HG03378 (cell line): ENCODE data around the gene PTPN14.
"Not testable (repeated sequence)": the region's sequence is repeated elsewhere in the genome, so short reads cannot be mapped to it uniquely, and the experiment has no call there.

Source experiments
- ATAC-seq: cut with Tn5 transposase; IDR thresholded peaks from one replicate; pipeline ENCODE4 v1.9.1; 2021; ENCODE audit warnings: mild to moderate bottlenecking, moderate library complexity; ENCODE audit not compliant: unreplicated experiment

The PTPN14 gene

GRCh38 chr1:214481983-214482634 lies 69.3 kb downstream of the PTPN14 start:
- ATAC-seq = not testable (repeated sequence)

DNA sequence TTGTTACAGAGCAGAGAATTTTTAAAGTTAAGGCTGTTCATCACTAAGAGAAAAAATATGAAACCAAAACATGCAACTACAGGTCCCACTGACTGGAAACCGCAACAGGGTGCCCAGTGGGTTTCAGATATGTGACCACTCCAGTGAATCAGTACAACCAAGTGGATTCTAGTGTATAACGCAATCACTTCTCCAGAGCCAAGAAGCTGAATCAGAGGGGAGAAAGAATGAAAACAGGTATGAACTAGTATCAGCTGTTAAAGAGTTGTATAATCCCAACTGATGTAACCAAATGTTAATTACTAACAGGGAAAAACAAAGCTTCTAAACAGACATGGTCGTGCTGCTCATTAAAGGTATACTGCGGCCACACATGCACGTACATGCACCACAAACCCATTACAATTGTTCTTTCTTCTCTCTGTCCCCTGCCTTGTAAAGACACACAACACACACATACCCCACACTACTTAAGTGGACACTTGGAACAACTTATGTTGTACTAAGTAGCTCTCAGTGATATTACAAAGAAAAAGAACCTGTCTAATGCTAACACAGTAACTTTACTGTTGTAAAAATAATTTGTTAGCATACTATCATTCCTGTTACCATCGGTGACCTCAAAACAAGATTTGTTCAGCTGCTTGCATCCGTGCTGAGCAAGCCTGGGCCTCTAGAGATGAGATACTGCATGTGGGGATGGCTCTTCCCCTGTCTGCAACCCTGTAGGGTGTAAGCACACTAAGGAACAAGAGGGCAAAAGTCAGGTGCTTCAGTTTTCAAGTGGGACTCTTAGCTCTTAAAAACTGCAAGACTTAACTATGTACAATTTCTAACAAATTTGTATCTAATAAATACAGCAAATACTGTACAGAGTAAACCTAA lies 74.2 kb downstream of the PTPN14 start:
- ATAC-seq = no peak

GRCh38 chr1:214476229-214476985 lies 75.0 kb downstream of the PTPN14 start:
- ATAC-seq = no peak

DNA sequence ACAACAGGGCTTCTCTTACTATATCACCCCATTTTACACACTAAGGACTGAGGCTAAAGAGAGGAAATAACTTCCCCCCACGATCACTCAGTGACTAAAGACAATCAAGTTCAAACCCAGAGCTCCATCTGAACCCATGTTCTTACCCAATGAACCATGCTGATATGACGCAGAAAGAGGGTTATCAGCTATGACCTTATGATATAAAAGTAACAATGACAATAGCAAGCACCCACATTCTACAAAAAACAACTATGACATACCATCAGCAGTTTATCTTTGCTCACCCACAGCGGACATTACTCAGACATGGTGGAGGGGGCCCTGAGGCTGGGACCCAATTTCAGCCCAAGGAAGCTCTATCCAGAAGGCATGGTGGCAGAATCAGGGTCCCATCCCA lies 75.7 kb downstream of the PTPN14 start:
- ATAC-seq = no peak

DNA sequence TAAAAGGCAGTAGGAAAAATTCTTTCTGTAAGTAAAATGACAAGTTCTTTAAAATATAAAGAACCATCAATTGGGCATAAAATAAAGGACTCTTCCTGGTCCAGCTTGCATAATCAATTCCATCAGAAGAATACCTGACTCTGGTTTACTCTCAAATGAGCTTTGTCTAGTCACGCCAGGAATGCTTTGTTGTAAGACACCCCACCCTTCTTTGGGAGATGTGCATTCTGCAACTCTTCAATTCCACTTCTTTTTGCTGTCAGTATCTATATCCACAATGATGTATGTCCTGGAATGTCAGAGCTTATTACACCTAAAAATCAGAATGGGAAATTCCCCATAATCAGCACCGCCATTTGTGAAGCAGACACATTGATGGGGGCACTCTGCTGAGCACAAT lies 76.1 kb downstream of the PTPN14 start:
- no peak for ATAC-seq

DNA sequence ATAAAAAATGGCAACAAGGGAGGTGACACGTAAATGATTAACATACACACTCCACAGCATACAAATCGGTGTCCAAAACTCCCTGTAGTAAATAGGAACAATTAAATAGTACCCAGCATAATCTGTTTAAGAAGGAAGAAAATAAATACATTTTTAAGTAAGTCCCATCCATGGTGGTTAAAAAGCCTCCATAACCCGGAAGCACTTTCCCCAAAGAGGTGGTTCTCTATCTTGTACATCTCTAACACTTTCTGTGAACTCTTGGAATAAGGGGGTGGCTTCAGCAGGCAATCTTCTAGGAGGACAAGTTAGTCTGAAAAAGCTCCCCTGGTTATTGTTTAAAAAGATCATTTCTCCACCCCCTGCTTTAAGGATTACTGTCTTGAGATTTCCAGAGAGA lies 76.9 kb downstream of the PTPN14 start:
- ATAC-seq = no peak

DNA sequence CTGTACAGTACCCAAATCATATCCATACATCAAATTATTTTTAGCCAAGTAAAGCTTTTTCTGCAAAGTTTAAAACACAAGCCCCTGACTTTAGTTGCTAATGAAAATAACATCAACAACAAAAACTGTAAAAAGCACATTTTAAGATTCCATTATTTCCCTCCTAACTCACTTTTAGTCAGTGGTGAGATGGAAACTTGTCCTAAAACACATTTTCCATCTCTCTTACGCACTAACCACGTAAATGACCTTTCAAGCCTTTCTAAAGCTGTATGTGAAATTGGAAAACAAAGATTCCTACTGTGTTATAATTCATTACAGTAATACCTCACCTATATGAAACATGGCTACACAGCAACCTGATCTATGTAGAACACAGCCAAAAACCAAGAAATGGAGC lies 77.5 kb downstream of the PTPN14 start:
- ATAC-seq = no peak

DNA sequence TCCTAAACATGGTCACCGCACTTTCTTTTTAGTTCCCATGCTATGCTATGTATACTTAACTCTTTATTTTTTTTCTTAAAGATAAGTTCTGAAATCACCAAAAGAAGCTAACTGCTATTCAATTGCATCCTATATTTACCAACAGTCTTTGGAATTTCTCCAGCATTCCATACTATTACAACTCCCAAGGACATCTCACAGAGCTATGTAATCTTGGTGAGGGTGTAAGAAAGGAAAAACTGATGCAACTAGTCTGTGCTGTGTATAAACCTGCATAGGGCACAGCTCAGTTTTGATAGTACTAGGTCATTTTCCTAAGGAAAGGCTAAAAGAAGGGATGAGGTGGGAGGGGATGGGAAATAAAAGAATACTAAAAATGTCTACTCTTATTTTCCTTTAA lies 78.0 kb downstream of the PTPN14 start:
- no peak for ATAC-seq

DNA sequence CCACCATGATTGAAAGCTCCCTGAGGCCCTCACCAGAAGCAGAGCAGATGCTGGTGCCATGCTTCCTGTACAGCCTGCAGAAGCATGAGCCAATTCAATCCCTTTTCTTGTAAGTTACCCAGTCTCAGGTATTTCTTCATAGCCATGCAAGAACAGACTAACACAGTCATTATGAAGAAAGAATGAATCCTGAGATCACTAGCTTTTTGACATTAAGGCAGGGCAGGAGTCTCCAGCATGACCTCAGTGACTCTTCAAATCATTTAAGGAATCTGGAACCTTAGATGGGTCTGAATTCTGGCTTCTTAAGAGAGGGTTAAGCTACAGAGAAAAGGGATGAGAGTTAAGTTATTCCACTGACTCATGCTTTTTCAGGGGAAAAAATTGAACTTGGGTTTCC lies 79.0 kb downstream of the PTPN14 start:
- ATAC-seq = no peak

DNA sequence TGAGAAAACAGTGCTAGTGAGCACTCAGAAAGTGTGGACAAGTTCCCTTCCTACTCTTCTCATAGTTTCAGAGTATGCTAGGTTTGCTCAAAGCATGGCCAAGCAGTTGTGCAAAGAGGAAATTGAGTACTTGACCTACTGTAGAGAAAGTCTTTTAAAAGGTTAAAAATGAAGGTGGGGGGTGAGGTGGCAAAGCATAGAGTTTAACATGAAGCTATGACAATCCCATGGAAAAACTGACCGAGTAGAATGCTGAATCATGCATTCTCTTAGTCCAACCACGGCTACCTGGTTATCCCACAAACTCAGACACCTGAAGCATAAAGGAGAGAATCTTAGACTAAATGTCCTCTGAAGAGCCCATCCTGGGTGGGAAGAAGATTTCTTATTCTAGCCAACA lies 79.9 kb downstream of the PTPN14 start:
- no peak for ATAC-seq

GRCh38 chr1:214470132-214470531 lies 81.3 kb downstream of the PTPN14 start:
- no peak for ATAC-seq

DNA sequence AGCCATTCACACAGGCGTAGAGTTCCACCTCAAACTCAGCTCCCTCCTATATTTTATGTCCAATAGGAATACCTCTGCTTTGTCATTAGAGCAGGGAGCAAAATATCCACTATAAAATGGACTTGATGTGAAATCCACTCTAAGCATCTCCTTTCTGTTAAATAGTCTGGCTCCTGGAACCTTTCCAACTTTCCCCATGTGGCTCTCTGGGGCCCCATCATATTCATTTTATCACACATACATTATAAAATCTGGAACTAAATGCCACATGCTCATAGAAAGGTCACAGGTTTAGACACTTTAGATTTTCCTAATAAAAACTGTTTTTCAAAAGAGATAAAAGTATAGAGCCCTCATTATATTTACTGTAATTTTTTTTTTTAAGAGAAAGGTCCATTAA lies 82.1 kb downstream of the PTPN14 start:
- no peak for ATAC-seq

DNA sequence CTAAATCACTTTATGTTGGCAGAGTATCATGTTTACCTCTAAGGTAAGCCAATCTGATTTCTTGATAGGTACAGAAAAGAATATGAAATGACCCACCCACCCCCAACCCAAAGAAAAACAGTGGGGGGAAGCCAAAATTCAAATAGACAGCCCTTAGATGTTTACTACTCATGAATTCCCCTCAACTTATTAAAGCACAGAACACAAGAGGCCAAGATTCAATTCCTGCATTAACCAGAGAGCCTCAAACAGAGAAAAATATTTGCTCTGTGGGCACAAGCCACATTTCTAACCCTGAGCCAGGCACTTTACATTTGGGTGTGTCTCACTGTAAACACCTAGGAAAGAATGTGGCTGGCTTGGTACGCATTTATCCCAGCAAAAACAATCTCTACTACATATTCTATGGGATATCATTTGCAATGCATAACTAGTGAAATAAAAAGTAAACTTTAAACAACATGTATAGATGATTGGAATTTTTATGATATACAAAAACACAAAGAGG lies 84.3 kb downstream of the PTPN14 start:
- no peak for ATAC-seq

GRCh38 chr1:214466403-214467077 lies 84.9 kb downstream of the PTPN14 start:
- ATAC-seq = no peak

DNA sequence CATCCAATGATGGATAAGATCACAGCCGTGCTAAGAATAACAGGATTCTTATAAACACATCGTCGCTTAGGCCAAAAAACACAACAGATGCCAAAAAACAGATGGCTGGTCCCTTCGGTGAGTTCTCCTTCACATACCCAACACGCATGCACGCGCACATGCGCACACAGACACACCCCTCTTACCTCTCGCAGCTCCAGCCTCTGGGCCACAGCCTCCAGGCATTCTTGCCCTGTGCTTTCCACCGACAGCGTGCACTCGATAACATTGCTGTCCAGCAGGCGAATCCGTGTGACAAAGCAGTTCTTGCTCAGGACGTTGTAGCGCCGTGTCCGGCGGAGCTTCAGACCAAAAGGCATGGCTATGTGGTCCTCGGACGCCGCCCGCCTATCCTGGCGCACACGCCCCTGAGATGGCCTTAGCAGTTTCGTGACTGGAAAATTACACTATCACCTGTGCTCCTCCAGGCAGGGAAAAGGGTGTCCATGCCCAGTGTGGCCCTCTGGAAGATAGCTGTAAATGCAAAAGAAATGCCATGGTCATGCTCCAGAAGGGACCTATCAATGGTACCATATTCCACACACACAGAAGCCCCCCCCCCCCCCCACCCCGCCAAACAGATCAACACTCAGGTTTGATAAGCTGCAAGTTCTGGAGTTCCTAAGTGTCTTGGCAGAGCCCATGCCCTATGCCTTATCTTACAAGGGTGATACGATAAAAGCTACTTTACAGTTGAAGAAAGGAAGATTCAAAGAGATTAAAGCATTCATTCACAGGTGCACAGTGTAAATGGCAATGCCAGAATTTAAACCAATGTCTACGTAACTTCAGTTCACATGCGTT lies 86.7 kb downstream of the PTPN14 start:
- ATAC-seq = no peak

DNA sequence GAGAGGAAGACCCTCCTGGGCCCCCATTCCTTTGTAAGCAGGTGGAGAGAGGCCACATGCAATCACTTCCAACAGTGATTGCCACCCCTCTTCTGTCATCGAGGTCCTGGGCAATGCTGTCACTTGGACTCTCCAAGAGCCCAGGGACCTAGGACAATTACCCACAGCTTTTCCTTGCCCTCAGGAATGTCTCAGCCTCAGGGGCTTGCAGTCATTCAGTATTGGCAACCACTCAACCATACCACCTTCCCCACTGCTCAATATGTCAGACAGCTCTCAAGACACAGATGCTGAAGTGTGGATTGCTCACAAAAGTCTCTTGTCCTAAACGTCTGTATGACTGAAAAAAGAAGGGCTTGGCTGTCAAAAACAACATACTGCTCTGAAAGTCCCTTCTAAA lies 87.8 kb downstream of the PTPN14 start:
- ATAC-seq = no peak

GRCh38 chr1:214462882-214463281 lies 88.5 kb downstream of the PTPN14 start:
- ATAC-seq = no peak

DNA sequence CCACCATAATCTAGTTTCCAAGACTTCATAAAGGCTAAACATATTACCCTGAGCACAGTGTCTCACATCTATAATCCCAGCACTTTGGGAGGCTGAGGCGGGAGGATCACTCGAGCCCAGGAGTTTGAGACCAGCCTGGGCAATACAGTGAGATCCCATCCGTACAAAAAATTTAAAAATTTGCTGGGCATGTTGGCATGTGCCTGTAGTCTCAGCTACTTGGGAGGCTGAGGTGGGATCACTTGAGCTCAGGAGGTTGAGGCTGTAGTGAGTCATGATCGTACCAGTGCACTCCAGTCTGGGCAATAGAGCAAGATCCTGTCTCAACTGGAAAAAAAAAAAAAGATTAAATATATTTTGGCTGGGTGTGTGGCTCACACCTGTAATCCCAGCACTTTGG lies 90.1 kb downstream of the PTPN14 start:
- ATAC-seq = no peak

DNA sequence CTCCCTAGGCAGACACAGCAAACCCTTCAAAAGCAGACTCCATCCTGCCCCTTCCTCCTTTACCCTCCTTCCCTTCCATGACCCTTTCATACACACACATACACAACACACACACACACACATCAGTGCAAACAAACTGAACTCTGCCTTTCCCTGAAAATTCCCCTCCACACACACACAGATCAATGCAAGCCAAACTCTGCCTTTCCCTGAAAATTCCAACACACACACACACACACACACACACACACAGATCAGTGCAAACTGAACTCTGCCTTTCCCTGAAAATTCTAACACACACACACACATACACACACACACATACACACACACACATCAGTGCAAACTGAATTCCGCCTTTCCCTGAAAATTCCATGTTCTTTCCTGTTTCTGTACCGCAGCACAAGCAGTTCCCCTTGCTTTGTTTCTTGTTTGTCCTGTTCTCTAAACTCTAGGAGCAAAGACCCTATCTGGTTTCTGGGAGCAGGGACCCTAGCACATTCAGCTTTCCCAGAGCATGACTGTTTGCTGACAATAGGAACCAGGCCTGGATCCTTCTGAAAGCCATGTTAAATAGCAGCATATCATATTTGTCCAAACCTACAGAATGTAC lies 91.0 kb downstream of the PTPN14 start:
- no peak for ATAC-seq

DNA sequence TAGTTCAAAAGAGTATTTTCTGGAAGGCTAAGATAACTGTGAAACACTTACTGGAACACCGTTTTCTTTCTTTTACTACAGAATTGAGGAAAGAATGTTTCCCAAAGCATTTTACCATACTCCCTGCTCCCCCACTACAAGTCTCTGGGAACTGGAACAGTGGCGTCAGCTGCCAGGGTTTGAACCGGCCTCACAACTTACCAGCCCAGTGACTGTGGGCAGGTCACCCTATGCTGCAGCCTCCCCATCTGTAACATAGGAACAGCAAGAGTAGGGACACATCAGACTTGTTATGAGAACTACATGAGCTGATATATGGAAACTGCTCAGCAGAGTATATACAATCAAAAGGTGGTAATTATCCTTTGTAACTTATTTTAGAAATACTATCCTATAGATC lies 91.5 kb downstream of the PTPN14 start:
- no peak for ATAC-seq
